Spinal cord (tissue), 10 donors: ENCODE measurements around the gene SNAI3. TPM values are rescaled to one million over a fixed set of nuclear protein-coding genes. Genes with fewer than 3 reads are reported as not detected.

Source experiments
- DNase-seq, 6 donors: peaks; one replicate each; pipeline versions ENCODE4 v3.0.0 to v3.0.0-alpha.2; 2013 to 2015; ENCODE audit warnings: low spot score in 6 of 6, low read depth in 4 of 6
- H3K27ac ChIP-seq: one replicate; pipeline ENCODE4 v1.5.1; 2013; ENCODE audit warnings: low read depth, low read length, control low read depth
- H3K27me3 ChIP-seq: one replicate; pipeline ENCODE4 v1.6.1; 2013; ENCODE audit warnings: low read length; ENCODE audit not compliant: control insufficient read depth, insufficient read depth
- H3K36me3 ChIP-seq: one replicate; pipeline ENCODE4 v1.6.1; 2013; ENCODE audit warnings: low read length; ENCODE audit not compliant: control insufficient read depth, insufficient read depth
- H3K4me1 ChIP-seq: one replicate; pipeline ENCODE4 v1.6.1; 2013; ENCODE audit warnings: low read length; ENCODE audit not compliant: control insufficient read depth, insufficient read depth
- H3K4me3 ChIP-seq: one replicate; pipeline ENCODE4 v1.5.1; 2013; ENCODE audit warnings: low read depth, low read length, control low read depth
- H3K9me3 ChIP-seq: one replicate; pipeline ENCODE4 v1.6.1; 2013; ENCODE audit warnings: low read length; ENCODE audit not compliant: control insufficient read depth, insufficient read depth
- WGBS: methylation state at CpG from one replicate; pipeline ENCODE4 v1.1.5; 2013; ENCODE audit warnings: missing lambda C conversion rate; ENCODE audit not compliant: insufficient coverage; 5-methylcytosine and 5-hydroxymethylcytosine counted together
- polyA plus RNA-seq, 2 donors: library from polyadenylated mRNA; unstranded; fragments of 120-200 nt; gene quantifications; one replicate each; pipeline ENCODE4 v1.2.1, GENCODE V29; 2013; ENCODE audit not compliant: insufficient read length in 2 of 2
- total RNA-seq, 2 donors: library from RNA; depleted of rRNA in 1 of 2; stranded (reverse); fragments of 120-200 nt in 1 of 2; fragments of >200 nt in 1 of 2; gene quantifications; one replicate each; pipeline versions ENCODE4 v1.2.3 to v1.2.4, GENCODE V29; 2013 to 2014
- donor health status: healthy.

Gene SNAI3
- total and polyA plus RNA-seq, 4 donors, result 0.30 to 2.2 (median 1.3) TPM

- H3K36me3 ChIP-seq, result peaks cover 88% of the 10 kb centered on the region
Measured at GRCh38 chr16:88653101-88653500, 33.2 kb downstream of the SNAI3 start.

GRCh38 chr16:88652762-88653063, 33.6 kb downstream of the SNAI3 start:
- Histone ChIP-seq H3K27me3 (no peaks in the 10 kb centered on the region), H3K36me3 (peaks cover 88% of the 10 kb centered on the region), H3K4me1 (peaks cover 26% of the 10 kb centered on the region), H3K9me3 (no peaks in the 10 kb centered on the region), H3K27ac (no peak overlapping the region), H3K4me3 (no peak overlapping the region)
- DNase-seq, result no peak
- WGBS, result 95% methylated on average over 6 of the region's 8 CpGs

More at GRCh38 chr16:88653101-88653500, 33.2 kb downstream of the SNAI3 start:
- DNase-seq, result no peak
- Histone ChIP-seq H3K4me1 (peaks cover 26% of the 10 kb centered on the region), H3K9me3 (no peaks in the 10 kb centered on the region), H3K27me3 (no peaks in the 10 kb centered on the region), H3K27ac (no peak overlapping the region), H3K4me3 (no peak overlapping the region)
- WGBS, result 88% methylated on average over 13 of the region's 13 CpGs

- Histone ChIP-seq H3K4me1 (peaks cover 26% of the 10 kb centered on the region), H3K27ac (peak overlapping the region; percentile 33), H3K27me3 (no peaks in the 10 kb centered on the region), H3K36me3 (peaks cover 83% of the 10 kb centered on the region), H3K4me3 (no peak overlapping the region), H3K9me3 (no peaks in the 10 kb centered on the region)
- 88% methylated on average over 29 of the region's 29 CpGs for WGBS
- DNase-seq, result no peak
Measured at GRCh38 chr16:88651989-88652761, 34.1 kb downstream of the SNAI3 start.

- H3K36me3 ChIP-seq, result peaks cover 80% of the 10 kb centered on the region
- H3K4me3 ChIP-seq, result peak overlapping the region; percentile 58
- 60% methylated on average over 22 of the region's 24 CpGs for WGBS
- H3K27me3 ChIP-seq, result no peaks in the 10 kb centered on the region
- peaks cover 26% of the 10 kb centered on the region for H3K4me1 ChIP-seq
- peak overlapping the region; percentile 33 for H3K27ac ChIP-seq
- no peaks in the 10 kb centered on the region for H3K9me3 ChIP-seq
- DNase-seq, result peak in 1 of 6 donors; percentile 22
Measured at GRCh38 chr16:88651276-88651988, 34.9 kb downstream of the SNAI3 start.

- peak within 1 kb of the TSS; percentile 58 for H3K4me3 ChIP-seq
- H3K27me3 ChIP-seq, result no peaks in the 10 kb centered on the region
- DNase-seq, result peak in 2 of 6 donors; percentile 18 to 53
- WGBS, result 5% methylated on average over 41 of the region's 41 CpGs
- no peaks in the 10 kb centered on the region for H3K9me3 ChIP-seq
- H3K36me3 ChIP-seq, result peaks cover 79% of the 10 kb centered on the region
- H3K4me1 ChIP-seq, result peaks cover 26% of the 10 kb centered on the region
- H3K27ac ChIP-seq, result peak within 1 kb of the TSS; percentile 33
Measured at GRCh38 chr16:88650749-88651275, 35.5 kb downstream of the SNAI3 start, which contains the start of gene CYBA. Gene CYBA (minus strand): TSS chr16:88651053. CDS start chr16:88651013, 40 bp downstream.

GRCh38 chr16:88649924-88650748, 36.2 kb downstream of the SNAI3 start:
- Histone ChIP-seq H3K27ac (no peak overlapping the region), H3K4me1 (peaks cover 26% of the 10 kb centered on the region)
- WGBS, result 32% methylated on average over 35 of the region's 37 CpGs

GRCh38 chr16:88649195-88649923, 36.9 kb downstream of the SNAI3 start:
- peak in 1 of 6 donors; percentile 10 for DNase-seq
- H3K36me3 ChIP-seq, result peaks cover 64% of the 10 kb centered on the region
- H3K27me3 ChIP-seq, result no peaks in the 10 kb centered on the region
- 44% methylated on average over 20 of the region's 20 CpGs for WGBS
- no peak overlapping the region for H3K4me3 ChIP-seq
- H3K4me1 ChIP-seq, result peaks cover 26% of the 10 kb centered on the region
- H3K27ac ChIP-seq, result no peak overlapping the region
- no peaks in the 10 kb centered on the region for H3K9me3 ChIP-seq

More at GRCh38 chr16:88649924-88650748, 36.2 kb downstream of the SNAI3 start:
- Histone ChIP-seq H3K36me3 (peaks cover 72% of the 10 kb centered on the region), H3K27me3 (no peaks in the 10 kb centered on the region), H3K4me3 (peak overlapping the region; percentile 58), H3K9me3 (no peaks in the 10 kb centered on the region)
- DNase-seq, result peak in 2 of 6 donors; percentile 31 to 45

GRCh38 chr16:88647178-88648070, 38.9 kb downstream of the SNAI3 start:
- DNase-seq, result no peak
- WGBS, result 86% methylated on average over 18 of the region's 22 CpGs

More at GRCh38 chr16:88647178-88648070, 38.9 kb downstream of the SNAI3 start:
- Histone ChIP-seq H3K4me3 (no peak overlapping the region), H3K9me3 (no peaks in the 10 kb centered on the region), H3K27ac (no peak overlapping the region), H3K4me1 (peaks cover 26% of the 10 kb centered on the region), H3K36me3 (peaks cover 49% of the 10 kb centered on the region), H3K27me3 (no peaks in the 10 kb centered on the region)
